Gastroesophageal sphincter (tissue), 4 donors: ENCODE results near the gene APBA2. TPM values are rescaled to one million over a fixed set of nuclear protein-coding genes. Genes with fewer than 3 reads are reported as not detected.
A peak's percentile ranks its signal among the peaks of the same experiment; 100 is the strongest.

ENCODE experiments used
- ATAC-seq: fragments of 150-250 bp; one replicate; pipeline ENCODE4 v1.9.1; 2016; ENCODE audit warnings: mild to moderate bottlenecking, moderate library complexity
- H3K27ac ChIP-seq, 4 donors: fragments of 200-600 bp; sonication (generic) in 3 of 4; 1 replicate in 3 of 4; 2 replicates in 1 of 4; pipeline ENCODE4 v1.5.1; 2016 to 2019
- H3K27me3 ChIP-seq: fragments of 200-600 bp; sonication (generic); one replicate; pipeline ENCODE4 v1.5.1; 2019
- H3K36me3 ChIP-seq, 2 donors: fragments of 200-600 bp; sonication (generic); one replicate each; pipeline ENCODE4 v1.5.1; 2019; ENCODE audit warnings: control low read depth in 1 of 2
- H3K4me1 ChIP-seq, 3 donors: fragments of 200-600 bp; sonication (generic); 1 replicate in 2 of 3; 2 replicates in 1 of 3; pipeline ENCODE4 v1.5.1; 2016 to 2019; ENCODE audit warnings: control low read depth in 2 of 3
- H3K4me3 ChIP-seq, 2 donors: fragments of 200-600 bp; sonication (generic); one replicate each; pipeline ENCODE4 v1.5.1; 2019; ENCODE audit warnings: mild to moderate bottlenecking in 1 of 2, moderate library complexity in 1 of 2
- H3K9me3 ChIP-seq, 3 donors: fragments of 200-600 bp; sonication (generic); one replicate each; pipeline ENCODE4 v1.5.1; 2017 to 2019; ENCODE audit warnings: control low read depth in 2 of 3
- EP300 ChIP-seq: sonication (generic); formaldehyde crosslinking; IDR thresholded peaks from one replicate; pipeline ENCODE4 v1.6.1; 2017; ENCODE audit warnings: antibody characterized with exemption, mild to moderate bottlenecking
- POLR2A ChIP-seq, 2 donors: fragments of 450-650 bp; IDR thresholded peaks; one replicate each; pipeline ENCODE4 v1.6.1; 2017; ENCODE audit warnings: antibody characterized with exemption in 2 of 2, mild to moderate bottlenecking in 2 of 2, moderate library complexity in 1 of 2
- POLR2AphosphoS5 ChIP-seq: sonication (generic); formaldehyde crosslinking; IDR thresholded peaks from one replicate; pipeline ENCODE4 v1.6.1; 2017; ENCODE audit warnings: antibody characterized with exemption
- WGBS, 2 donors: methylation state at CpG; one replicate each; pipeline ENCODE4 v1.1.5; 2018; ENCODE audit warnings: low coverage in 1 of 2; 5-methylcytosine and 5-hydroxymethylcytosine counted together
- total RNA-seq, 4 donors: library from RNA; depleted of rRNA; stranded (reverse); fragments of >200 nt; gene quantifications; one replicate each; pipeline ENCODE4 v1.1.0, GENCODE V29; 2016
- TF ChIP-seq, protein P1 (sequence below), 4 experiments: fragments of 200-600 bp in 2 of 4; fragments of 450-650 bp in 2 of 4; sonication (generic) in 1 of 4; IDR thresholded peaks; one replicate each; pipeline ENCODE4 v1.5.1; 2017 to 2019; ENCODE audit warnings: antibody characterized with exemption in 4 of 4, mild to moderate bottlenecking in 2 of 4, moderate library complexity in 2 of 4

The APBA2 gene
- total RNA-seq, 4 donors from 2014 or later, result 3.1 to 14.9 (median 4.2) TPM

DNA sequence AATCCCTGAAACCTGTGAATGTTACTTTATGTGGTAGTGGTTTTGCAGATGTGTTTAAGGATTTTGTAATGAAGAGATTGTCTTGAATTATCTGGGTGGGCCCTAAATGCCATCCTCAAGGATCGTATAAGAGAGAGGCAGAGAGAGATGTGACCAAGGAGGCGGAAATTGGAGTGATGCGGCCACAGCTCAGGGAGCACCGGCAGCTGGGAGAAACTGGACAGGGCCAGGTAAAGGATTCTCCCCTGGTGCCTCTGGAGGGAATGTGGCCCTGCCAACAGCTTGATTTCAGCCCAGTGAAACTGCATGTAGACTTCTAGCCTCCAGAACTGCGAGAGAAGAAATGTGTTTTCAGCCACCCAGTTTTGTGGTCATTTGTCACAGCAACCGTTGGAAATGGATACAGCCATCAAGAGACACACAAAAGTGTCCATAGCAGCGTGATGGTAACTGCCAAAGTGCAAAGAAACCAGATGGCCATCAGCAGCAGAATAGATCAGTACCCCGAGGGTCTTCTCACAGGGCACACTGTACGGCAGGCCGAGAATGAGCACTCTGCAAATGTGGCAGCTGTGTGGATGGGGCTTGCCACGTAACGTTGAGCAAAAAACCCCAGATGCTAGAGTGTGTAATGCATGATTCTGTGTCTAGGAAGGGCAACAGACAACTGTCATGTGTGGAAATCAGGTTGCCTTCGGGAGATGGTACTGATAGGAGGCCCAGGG is 12.2 kb downstream of the APBA2 start:
- TF ChIP-seq POLR2A (IDR thresholded peaks at IDR 0.05), result no peak
- TF ChIP-seq POLR2AphosphoS5, result no peak
- no peak for TF ChIP-seq EP300
- TF ChIP-seq, protein P1, sequence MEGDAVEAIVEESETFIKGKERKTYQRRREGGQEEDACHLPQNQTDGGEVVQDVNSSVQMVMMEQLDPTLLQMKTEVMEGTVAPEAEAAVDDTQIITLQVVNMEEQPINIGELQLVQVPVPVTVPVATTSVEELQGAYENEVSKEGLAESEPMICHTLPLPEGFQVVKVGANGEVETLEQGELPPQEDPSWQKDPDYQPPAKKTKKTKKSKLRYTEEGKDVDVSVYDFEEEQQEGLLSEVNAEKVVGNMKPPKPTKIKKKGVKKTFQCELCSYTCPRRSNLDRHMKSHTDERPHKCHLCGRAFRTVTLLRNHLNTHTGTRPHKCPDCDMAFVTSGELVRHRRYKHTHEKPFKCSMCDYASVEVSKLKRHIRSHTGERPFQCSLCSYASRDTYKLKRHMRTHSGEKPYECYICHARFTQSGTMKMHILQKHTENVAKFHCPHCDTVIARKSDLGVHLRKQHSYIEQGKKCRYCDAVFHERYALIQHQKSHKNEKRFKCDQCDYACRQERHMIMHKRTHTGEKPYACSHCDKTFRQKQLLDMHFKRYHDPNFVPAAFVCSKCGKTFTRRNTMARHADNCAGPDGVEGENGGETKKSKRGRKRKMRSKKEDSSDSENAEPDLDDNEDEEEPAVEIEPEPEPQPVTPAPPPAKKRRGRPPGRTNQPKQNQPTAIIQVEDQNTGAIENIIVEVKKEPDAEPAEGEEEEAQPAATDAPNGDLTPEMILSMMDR (IDR thresholded peaks at IDR 0.05), result no peak
- H3K36me3 ChIP-seq, result no peaks in the 10 kb centered on the region
- no peaks in the 10 kb centered on the region for H3K9me3 ChIP-seq
- no peak overlapping the region for H3K27ac ChIP-seq
- H3K4me1 ChIP-seq, result no peaks in the 10 kb centered on the region
- peaks cover 9% of the 10 kb centered on the region for H3K27me3 ChIP-seq
- 94 to 98% methylated on average over 7 to 8 of the region's 13 CpGs for WGBS, 2 donors
- no peak for ATAC-seq
- no peak overlapping the region for H3K4me3 ChIP-seq

DNA sequence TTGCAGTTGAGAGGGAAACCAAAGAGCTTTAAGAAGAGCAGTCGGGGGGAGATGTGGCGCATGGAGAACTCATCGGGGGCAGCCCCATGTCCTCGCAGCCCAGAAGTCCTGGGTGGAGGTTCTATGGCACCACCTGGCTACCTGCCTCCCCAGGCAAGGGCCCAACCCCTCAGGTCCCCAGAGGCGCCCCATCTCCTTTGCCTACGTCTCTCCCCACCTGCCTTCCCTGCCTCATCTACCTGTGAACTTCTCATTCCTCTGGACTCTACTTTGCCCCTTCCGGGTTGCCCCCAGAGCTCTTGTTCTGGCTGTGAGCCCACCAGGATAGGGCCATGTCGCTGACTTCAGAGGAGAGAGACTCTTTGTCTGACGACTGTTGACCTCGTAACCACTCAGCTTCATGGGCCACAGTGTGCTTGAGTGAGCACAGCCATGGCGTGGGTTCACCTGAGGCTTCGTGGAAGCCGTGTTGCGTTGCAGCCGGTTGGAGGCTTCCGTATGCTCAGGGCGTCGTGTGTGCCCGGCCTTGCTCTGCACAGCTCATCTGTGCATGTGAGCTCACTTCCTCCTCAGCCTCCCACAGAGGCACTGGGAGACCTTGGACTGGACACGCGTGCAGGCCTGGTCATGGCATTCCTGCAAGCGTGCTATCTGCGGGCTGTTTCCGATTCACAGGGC is 13.4 kb downstream of the APBA2 start:
- TF ChIP-seq, protein P1 (IDR thresholded peaks at IDR 0.05), result no peak
- TF ChIP-seq POLR2AphosphoS5, result no peak
- no peak for TF ChIP-seq EP300
- no peak for TF ChIP-seq POLR2A (IDR thresholded peaks at IDR 0.05)
- no peaks in the 10 kb centered on the region for H3K4me1 ChIP-seq
- no peak overlapping the region for H3K27ac ChIP-seq
- WGBS, 2 donors, result 90 to 93% methylated on average over 8 to 14 of the region's 24 CpGs
- no peaks in the 10 kb centered on the region for H3K36me3 ChIP-seq
- H3K27me3 ChIP-seq, result peaks cover 9% of the 10 kb centered on the region
- ATAC-seq, result no peak
- H3K4me3 ChIP-seq, result no peak overlapping the region
- H3K9me3 ChIP-seq, result no peaks in the 10 kb centered on the region

DNA sequence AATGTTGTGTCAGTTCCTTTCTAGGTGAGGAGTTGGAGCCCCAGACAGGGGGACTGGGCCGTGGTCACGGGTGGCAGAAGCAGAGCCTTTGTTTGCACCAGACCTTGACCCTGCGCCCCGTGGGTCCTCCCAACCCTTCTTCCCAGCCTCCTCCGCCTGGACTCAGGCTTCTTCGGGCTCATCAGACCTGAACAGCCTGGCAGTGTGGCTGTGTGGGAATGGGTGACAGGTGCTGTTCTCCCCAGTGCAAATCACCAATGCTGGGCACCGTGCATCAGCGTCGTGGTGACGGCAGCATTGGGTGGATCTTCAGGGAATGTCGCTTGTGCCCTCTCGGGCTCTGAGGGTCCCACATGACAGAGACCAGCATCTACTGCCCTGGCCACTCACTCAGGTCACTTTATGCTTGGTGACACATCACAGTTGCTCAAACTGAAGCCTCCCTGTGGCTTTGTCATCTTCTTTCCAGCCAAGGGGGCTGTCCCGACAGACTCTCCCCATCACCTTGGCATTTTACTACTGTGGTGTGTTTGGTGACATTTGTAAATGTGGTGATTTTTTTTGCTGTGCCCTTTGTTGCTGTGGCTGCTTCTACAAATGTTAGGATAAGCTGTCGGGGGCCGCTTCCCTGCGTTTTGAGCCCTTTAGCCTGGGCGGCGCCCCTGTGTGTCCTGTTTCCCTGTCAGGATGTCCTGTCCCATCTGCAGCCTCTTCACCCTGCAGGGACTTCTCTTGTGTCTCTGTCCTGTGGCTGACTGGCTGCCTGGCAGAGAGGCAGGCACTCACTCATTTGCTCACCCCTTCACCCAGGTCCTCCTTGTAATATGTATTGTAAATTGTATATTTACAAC is 14.5 kb downstream of the APBA2 start:
- Histone ChIP-seq H3K4me3 (no peak overlapping the region), H3K27ac (no peak overlapping the region), H3K27me3 (peaks cover 5% of the 10 kb centered on the region), H3K36me3 (no peaks in the 10 kb centered on the region), H3K9me3 (no peaks in the 10 kb centered on the region), H3K4me1 (no peaks in the 10 kb centered on the region)
- WGBS, 2 donors, result 73 to 94% methylated on average over 4 to 6 of the region's 18 CpGs
- ATAC-seq, result peak; percentile 50
- TF ChIP-seq EP300, result no peak
- no peak for TF ChIP-seq POLR2A (IDR thresholded peaks at IDR 0.05)
- TF ChIP-seq, protein P1 (IDR thresholded peaks at IDR 0.05), result no peak
- TF ChIP-seq POLR2AphosphoS5, result no peak

DNA sequence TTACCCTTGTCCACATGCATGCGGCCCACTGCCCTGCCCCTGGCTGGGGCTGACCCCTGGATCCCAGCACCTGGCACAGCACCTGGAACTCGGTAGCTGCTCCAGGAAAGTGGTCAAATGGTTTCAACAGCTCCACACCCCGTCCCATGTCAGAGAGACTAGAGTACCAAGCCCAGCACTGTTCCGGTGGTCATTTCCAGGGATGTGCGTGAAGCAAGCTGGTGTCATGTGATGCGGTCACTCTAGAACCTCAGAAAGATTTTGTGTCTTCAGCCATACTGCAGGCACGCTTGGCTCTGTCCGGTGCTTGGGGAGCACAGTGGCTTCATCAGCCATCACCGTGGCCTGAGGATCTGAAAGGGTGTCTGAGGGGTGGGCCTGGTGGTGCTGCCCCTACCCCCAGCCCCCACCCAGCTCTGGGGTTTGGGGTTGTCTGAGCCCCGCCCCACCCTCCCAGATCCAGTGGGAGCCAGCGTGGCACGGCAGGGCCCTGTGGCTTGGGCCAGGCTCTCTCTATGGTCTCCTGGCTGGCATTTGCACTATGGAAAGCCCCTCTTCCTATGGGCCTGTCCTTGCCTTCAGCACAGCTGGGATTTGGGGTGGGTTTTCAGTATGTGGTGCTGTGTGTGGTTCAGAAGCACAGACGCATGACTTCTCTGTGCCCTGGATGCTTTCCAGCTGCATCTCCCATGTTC is 15.3 kb downstream of the APBA2 start:
- H3K27me3 ChIP-seq, result peaks cover 5% of the 10 kb centered on the region
- no peak overlapping the region for H3K27ac ChIP-seq
- no peaks in the 10 kb centered on the region for H3K9me3 ChIP-seq
- no peak overlapping the region for H3K4me3 ChIP-seq
- no peaks in the 10 kb centered on the region for H3K4me1 ChIP-seq
- ATAC-seq, result peak; percentile 34
- TF ChIP-seq POLR2AphosphoS5 (no peak), POLR2A (IDR thresholded peaks at IDR 0.05) (no peak), EP300 (no peak)
- TF ChIP-seq, protein P1 (IDR thresholded peaks at IDR 0.05), result no peak
- H3K36me3 ChIP-seq, result no peaks in the 10 kb centered on the region
- 40 to 96% methylated on average over 1 to 5 of the region's 13 CpGs for WGBS, 2 donors
